ENCODE measurements around the gene EPHB1. TPM values are rescaled to one million over a fixed set of nuclear protein-coding genes. Genes with fewer than 3 reads are reported as not detected.

Gene EPHB1
- total RNA-seq, 4 donors from 2014 or later = 2.3 to 5.6 (median 4.6) TPM

DNA sequence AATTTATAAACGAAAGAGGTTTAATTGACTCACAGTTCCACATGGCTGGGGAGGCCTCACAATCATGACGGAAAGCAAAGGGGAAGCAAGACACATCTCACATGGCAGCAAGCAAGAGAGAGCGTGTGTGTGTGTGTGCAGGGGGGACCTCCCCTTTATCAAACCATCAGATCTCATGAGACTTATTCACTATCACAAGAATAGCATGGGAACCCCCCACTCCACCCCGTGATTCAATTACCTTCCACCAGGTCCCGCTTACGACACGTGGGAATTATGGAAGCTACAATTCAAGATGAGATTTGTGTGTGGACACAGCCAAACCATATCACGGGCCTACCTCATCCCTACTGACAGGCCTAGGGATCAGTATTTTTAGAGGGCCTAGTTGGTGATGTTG is 3.1 kb upstream of the EPHB1 start:
- Histone ChIP-seq H3K9me3 (no peaks in the 10 kb centered on the region), H3K4me3 (replicated peaks in 1 of 3) (no peak overlapping the region), H3K36me3 (no peaks in the 10 kb centered on the region), H3K27me3 (no peaks in the 10 kb centered on the region), H3K27ac (no peak overlapping the region), H3K4me1 (peaks cover 4 to 15% of the 10 kb centered on the region in 2 donors)
- DNase-seq = no peak
- WGBS, 2 donors = 89 to 94% methylated on average over 8 of the region's 8 CpGs
- intact Hi-C loops (cut with DNase I) = loop anchor here (10.0 kb wide), 1 partner anchor 1103 kb away; no protein-coding TSS in a partner anchor
- no peak for TF ChIP-seq POLR2A (IDR thresholded peaks at IDR 0.05)
- TF ChIP-seq CTCF (IDR thresholded peaks at IDR 0.05) = no peak

DNA sequence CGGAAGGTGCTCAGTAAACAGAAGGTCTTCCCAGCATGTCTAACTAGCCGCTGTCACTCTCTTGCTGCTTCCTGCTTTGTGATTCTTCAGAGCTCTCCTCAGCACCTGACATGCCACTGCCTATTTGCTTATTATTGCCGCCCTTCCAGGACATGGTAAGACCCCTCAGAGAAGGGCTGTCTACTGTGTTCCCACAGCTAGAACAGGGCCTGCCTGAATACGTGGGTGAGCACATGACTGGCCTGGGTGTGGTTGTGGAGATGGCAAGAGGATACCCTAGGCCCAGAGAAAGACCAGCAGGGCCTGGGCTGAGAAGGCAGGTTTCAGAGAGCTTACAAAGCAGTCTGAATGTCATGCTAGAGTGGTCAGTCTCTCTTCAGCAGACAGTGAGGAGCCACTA is 2.4 kb upstream of the EPHB1 start:
- H3K27me3 ChIP-seq = no peaks in the 10 kb centered on the region
- TF ChIP-seq CTCF (IDR thresholded peaks at IDR 0.05) = no peak
- no peak for TF ChIP-seq POLR2A (IDR thresholded peaks at IDR 0.05)
- 88 to 96% methylated on average over 4 of the region's 4 CpGs for WGBS, 2 donors
- H3K4me3 ChIP-seq (replicated peaks in 1 of 3) = no peak overlapping the region
- intact Hi-C loops (cut with DNase I) = loop anchor here (10.0 kb wide), 1 partner anchor 1102 kb away; no protein-coding TSS in a partner anchor
- no peaks in the 10 kb centered on the region for H3K9me3 ChIP-seq
- peaks cover 5 to 17% of the 10 kb centered on the region in 2 donors for H3K4me1 ChIP-seq
- H3K36me3 ChIP-seq = no peaks in the 10 kb centered on the region
- H3K27ac ChIP-seq = no peak overlapping the region
- DNase-seq = no peak

DNA sequence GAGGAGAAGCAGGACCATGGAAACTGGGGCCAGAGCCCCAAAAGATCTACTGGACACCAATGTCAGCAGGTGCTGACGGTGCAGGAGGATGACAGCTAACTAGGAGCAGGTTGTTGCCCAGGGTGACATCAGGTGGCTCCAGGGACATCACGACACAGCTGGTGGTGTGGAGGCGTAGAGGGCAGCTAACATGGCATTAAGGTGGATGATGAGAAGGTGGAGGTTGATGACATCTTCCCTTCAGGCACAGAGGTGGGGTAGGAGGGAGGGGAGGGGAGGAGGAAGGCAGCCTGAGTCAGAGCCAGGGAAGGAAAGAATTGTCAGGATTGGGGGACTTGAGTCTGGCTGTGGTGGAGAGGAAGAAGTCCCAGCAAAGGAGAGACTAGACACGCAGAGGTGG is 1.5 kb upstream of the EPHB1 start:
- Histone ChIP-seq H3K27ac (no peak overlapping the region), H3K4me3 (replicated peaks in 1 of 3) (no peak overlapping the region), H3K36me3 (no peaks in the 10 kb centered on the region), H3K4me1 (peaks cover 5 to 17% of the 10 kb centered on the region in 2 donors), H3K9me3 (no peaks in the 10 kb centered on the region), H3K27me3 (no peaks in the 10 kb centered on the region)
- DNase-seq = no peak
- no peak for TF ChIP-seq CTCF (IDR thresholded peaks at IDR 0.05)
- TF ChIP-seq POLR2A (IDR thresholded peaks at IDR 0.05) = no peak
- intact Hi-C loops (cut with DNase I) = loop anchor here (10.0 kb wide), 1 partner anchor 1101 kb away; no protein-coding TSS in a partner anchor
- WGBS, 2 donors = 90% methylated on average over 4 of the region's 4 CpGs

GRCh38 chr3:134794323-134794722 is 737 bp upstream of the EPHB1 start:
- Histone ChIP-seq H3K9me3 (no peaks in the 10 kb centered on the region), H3K27me3 (no peaks in the 10 kb centered on the region), H3K4me1 (peaks cover 5 to 23% of the 10 kb centered on the region in 2 donors), H3K36me3 (no peaks in the 10 kb centered on the region), H3K27ac (no peak overlapping the region), H3K4me3 (replicated peaks in 1 of 3) (no peak overlapping the region)
- intact Hi-C loops (cut with DNase I) = loop anchor here (2.0 to 10.0 kb wide), 2 partner anchors 708 to 1100 kb away; no protein-coding TSS in a partner anchor
- DNase-seq = no peak
- 63 to 77% methylated on average over 8 to 9 of the region's 9 CpGs for WGBS, 2 donors
- TF ChIP-seq CTCF (IDR thresholded peaks at IDR 0.05) (no peak), POLR2A (IDR thresholded peaks at IDR 0.05) (no peak)

- Histone ChIP-seq H3K27me3 (no peaks in the 10 kb centered on the region), H3K4me1 (peaks cover 5 to 23% of the 10 kb centered on the region in 2 donors), H3K9me3 (no peaks in the 10 kb centered on the region), H3K4me3 (replicated peaks in 1 of 3) (peak overlapping the region; percentile 37 to 68 (median 38)), H3K36me3 (no peaks in the 10 kb centered on the region), H3K27ac (no peak overlapping the region)
- 2% methylated on average over 9 of the region's 50 CpGs; no CpG with 5 or more reads in 1 of the 2 donors for WGBS, 2 donors
- no peak for TF ChIP-seq POLR2A (IDR thresholded peaks at IDR 0.05)
- TF ChIP-seq CTCF (IDR thresholded peaks at IDR 0.05) = no peak
- peak; percentile 54 to 65 for DNase-seq
- intact Hi-C loops (cut with DNase I) = loop anchor here (2.0 to 10.0 kb wide), 2 partner anchors 707 to 1099 kb away; no protein-coding TSS in a partner anchor
Measured at GRCh38 chr3:134795746-134796280, 753 bp downstream of the EPHB1 start.

All from thyroid gland (tissue), 4 donors.